ENCODE results near the gene PPP1R9B.
A peak's percentile ranks its signal among the peaks of the same experiment; 100 is the strongest.

Gene PPP1R9B

GRCh38 chr17:50139950-50140885, 10.3 kb downstream of the PPP1R9B start:
- peak; percentile 79 for DNase-seq

- DNase-seq = no peak
Measured at GRCh38 chr17:50139185-50139783, 11.2 kb downstream of the PPP1R9B start.

GRCh38 chr17:50137042-50137441, 13.4 kb downstream of the PPP1R9B start:
- no peak for DNase-seq

DNA sequence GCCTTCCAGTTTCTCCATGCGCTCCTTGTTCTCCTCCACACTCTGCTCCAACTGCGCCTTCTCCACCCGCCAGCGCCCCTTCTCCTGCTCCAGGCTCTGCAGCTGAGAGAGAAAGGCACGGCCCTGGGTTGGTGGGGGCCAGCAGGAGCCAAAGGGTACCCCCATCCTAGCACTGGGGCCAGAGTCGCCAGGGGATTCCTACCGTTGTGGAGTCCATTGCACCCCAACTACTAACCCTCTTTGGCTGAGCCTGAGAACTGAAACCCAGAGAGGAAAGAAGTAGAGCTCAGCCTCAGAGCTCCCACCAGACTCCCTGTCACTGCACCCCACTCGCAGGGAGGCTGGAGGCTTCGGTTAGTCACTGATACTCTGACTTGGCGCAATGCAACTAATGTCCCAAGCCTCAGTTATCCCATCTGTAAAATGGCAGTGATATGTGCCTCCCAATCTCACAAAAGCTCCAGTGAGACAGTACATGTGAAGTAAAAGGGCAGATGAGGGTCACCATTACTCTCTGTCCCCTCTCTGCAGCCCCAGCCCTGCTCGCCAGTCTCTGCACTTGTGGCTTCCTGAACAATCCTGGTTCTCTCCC, 14.3 kb downstream of the PPP1R9B start:
- DNase-seq = no peak

GRCh38 chr17:50135316-50136095, 15.0 kb downstream of the PPP1R9B start:
- no peak for DNase-seq

GRCh38 chr17:50134206-50135110, 16.0 kb downstream of the PPP1R9B start:
- DNase-seq = no peak

DNA sequence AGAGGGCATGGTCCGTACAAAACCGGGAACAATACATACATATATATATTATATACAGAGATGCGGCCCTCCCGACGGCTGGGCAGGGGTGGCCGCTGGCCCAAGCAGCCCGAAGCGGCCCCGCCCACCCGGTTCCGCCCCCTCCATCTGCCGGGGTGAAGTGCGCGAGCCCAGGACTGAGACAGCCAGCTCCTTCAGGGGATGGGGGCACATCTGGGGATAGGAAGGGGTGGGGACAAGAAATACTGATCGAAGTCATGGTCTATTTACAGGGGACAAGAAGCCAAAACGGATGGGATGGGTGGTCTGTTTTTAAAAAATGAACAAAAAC, 16.7 kb downstream of the PPP1R9B start:
- DNase-seq = no peak

- DNase-seq = no peak
Measured at GRCh38 chr17:50133028-50133768, 17.3 kb downstream of the PPP1R9B start.

DNA sequence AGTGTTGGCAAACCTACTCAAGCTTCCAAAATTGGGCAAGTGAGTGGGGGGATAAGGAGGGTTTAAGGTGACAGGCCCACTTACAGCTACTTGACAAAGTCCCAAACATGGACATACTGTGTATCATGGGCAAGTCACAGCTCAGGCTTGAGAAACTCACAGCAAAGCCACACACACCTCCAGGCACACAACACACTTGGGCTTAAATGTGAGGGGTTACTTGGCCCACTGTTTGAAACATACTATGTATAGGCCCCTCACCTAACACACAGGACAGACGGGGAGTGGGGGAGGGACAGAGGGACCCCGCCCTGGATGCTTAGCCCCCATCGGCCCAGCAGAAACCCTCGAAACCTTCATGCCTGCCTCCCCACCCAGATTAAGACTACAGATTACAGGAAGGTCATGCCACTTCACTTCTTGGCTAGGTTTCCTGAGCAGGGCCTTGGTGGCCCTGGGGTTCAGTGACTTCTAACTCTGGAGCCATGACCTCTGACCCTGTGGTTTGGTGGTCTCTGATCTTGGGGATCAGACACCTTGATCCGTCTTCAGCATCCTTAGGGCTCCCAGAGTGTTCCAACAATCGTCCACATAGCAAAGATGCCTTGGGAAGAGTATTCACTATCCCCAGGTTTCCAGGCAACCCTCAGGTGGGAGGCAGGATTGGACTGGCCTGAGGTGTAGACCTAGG, 18.2 kb downstream of the PPP1R9B start:
- DNase-seq = no peak

GRCh38 chr17:50130559-50131305, 19.7 kb downstream of the PPP1R9B start:
- DNase-seq = no peak

GRCh38 chr17:50129728-50130558, 20.5 kb downstream of the PPP1R9B start, which contains the start of gene SAMD14:
SAMD14 (minus strand) TSS chr17:50130160; CDS start chr17:50124959, 5,201 bp downstream.
- DNase-seq = peak; percentile 60

DNA sequence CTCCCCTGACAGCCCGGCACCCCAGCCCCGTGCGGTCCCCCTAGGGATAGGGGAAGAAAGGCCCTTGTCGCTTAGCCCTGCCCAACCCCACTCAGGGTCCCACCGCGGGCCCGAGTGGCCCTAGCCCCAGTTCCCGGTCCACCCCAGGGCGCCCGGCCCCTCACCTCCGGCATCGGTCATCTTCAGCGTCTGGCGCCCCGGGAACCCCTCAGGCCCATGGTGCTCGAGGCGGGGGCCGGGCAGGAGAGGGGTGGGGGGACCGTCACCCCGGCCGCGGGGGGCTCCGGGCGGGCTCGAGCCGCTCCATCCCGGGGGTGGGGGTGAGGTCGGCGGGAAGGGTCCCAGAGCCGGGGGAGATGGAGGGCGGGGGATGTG, 21.1 kb downstream of the PPP1R9B start:
- DNase-seq = no peak

DNA sequence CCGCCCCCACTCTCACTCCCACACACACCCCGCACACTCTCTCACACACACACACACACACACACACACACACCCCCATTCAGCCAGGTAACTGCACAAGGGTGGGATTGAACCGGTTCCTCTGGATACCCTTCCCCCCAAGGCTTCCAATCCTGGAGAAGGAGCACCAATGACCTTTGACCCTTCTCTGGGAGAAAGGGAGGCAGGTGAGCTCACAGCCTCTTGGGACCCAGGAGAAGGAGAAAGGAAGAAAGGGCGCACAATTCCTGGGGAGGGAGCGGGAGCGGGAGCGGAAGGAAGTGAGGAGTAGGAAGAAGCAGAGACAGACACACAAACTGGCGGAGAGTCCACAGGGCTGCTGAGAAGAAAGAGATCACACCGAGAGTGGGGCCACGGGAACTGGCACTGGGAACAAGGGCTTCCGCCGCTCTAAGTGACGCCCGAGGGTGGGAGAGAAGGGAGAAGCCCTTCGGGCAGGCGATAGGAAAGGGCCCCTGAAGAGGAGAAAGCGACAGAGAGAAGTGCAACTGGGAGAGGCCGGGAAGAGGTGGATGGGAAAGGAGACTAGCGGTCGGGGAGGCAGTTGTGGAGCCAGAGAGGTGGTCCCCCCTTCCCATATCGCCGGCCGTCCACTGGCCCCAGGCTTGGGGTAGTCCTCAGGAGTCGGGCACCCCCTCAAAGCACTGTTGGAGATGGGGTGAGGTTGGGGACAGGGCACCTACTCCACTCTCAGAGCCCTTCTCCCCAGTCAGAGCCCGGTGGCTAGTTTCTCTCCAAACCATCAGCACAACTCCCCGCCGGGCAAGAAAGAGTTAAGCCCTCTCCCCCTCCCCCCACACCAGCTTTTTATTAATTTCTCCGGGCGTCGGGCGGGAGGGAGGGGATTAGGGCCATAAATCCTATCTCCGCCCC, 21.8 kb downstream of the PPP1R9B start:
- DNase-seq = no peak

DNA sequence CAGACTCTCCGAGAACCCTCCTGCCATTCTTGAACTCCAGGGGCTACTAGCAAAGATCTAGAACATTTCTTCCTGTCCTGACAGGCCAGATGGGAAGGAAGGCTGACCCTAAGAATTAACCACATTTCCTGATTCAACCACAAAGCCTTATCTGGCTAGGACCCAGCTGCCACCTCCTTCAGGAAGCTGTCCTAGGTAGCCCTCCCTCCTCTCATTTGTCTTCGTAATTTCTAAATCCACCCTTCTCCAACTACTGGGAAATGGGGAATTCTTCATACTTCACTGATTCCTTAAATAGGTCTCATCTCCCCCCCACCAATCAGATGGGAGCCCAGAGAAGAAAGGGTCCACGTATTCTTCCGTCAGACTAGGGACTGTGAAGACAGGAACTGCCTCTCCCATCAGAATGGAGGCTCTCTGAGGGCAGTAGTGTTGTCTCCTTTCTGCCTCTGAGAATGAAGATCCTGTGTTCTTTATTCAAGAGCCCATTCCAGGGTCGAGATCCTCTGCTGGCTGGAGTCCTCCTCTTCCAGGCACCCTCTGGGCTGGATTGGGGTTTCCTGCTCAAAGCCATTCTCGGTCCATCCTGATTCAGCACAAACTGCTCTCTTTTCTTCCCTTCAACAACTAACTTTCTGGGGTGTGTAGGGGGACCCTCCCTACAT, 22.6 kb downstream of the PPP1R9B start:
- no peak for DNase-seq

GRCh38 chr17:50125420-50125997, 25.0 kb downstream of the PPP1R9B start:
- no peak for DNase-seq

GRCh38 chr17:50123649-50124349, 26.7 kb downstream of the PPP1R9B start:
- DNase-seq = no peak

Measured in CD4-positive, alpha-beta T cell treated with Interleukin-15 for 1 hour (primary cell).